ENCODE results near the gene MT1G. TPM values are rescaled to one million over a fixed set of nuclear protein-coding genes. Genes with fewer than 3 reads are reported as not detected.

MT1G gene
- total RNA-seq, 1 experiment from 2014 or later: not detected

DNA sequence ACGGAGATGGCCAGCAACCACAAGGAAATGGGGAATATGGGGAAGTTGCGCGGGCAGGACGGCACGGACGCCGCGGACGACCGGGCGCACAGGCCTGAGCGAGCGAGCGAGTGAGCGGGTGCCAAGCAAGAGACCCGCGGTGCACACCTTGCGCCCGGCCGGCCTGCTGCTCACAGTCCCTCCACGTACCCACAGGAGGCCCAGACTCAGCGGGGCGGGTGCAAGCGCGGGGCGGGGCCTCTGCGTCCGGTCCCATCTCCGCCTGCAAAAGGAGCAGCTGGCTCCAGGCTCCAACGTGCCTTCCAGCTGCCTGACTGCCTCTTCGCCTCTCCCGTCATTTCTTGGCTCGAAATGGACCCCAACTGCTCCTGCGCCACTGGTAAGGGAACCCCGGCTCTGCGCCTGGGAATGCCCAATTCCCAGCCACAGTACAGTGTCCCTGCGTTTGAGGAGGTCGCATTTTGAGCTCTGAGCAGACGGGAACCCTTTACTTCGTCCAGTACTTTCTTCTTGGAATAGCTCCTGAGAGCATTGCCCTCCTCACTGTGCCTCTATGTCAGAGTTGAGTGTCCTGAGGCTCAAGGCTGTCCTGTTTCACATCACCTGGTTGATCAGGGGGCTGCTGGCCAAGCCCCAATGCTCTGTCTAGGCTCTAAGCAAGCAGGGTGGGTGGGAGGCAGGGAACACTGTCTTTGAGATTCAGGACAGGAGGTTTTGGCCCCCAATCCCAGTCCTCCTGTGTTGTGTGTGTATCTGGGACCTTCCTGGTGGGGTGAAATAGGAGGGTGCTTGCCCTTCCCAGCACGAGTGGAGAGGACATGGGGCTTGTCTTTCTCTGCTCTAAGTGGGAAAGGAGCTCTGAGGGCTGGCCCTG lies 50.4 kb downstream of the MT1G start:
- Mint-ChIP-seq H3K4me1 (ENCODE audit: low read depth, unreplicated experiment) (peaks cover 20% of the 10 kb centered on the region), H3K36me3 (ENCODE audit: insufficient read depth, unreplicated experiment) (no peaks in the 10 kb centered on the region), H3K27me3 (ENCODE audit: unreplicated experiment) (peaks cover 36% of the 10 kb centered on the region), H3K27ac (ENCODE audit: unreplicated experiment) (no peak overlapping the region), H3K4me3 (ENCODE audit: low read depth, unreplicated experiment) (peak overlapping the region; percentile 50), H3K9me3 (ENCODE audit: low read depth, unreplicated experiment) (no peaks in the 10 kb centered on the region)
- CTCF ChIA-PET: interaction anchor here (1.0 to 1.1 kb wide), 2 partner anchors 17 to 36 kb away, joined by 4 read pairs; no protein-coding TSS in a partner anchor
- TF ChIP-seq, protein P1, sequence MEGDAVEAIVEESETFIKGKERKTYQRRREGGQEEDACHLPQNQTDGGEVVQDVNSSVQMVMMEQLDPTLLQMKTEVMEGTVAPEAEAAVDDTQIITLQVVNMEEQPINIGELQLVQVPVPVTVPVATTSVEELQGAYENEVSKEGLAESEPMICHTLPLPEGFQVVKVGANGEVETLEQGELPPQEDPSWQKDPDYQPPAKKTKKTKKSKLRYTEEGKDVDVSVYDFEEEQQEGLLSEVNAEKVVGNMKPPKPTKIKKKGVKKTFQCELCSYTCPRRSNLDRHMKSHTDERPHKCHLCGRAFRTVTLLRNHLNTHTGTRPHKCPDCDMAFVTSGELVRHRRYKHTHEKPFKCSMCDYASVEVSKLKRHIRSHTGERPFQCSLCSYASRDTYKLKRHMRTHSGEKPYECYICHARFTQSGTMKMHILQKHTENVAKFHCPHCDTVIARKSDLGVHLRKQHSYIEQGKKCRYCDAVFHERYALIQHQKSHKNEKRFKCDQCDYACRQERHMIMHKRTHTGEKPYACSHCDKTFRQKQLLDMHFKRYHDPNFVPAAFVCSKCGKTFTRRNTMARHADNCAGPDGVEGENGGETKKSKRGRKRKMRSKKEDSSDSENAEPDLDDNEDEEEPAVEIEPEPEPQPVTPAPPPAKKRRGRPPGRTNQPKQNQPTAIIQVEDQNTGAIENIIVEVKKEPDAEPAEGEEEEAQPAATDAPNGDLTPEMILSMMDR (IDR thresholded peaks at IDR 0.05; ENCODE audit: unreplicated experiment): no peak
- BruUV-seq (replicated peaks): no TSS peak
- intact Hi-C loops (cut with micrococcal nuclease; ENCODE audit: unreplicated experiment): no loop called here
- DNase-seq: no peak

Other genes with a start within 250 kb of the MT1G start
- gene AMFR, start 242.5 kb downstream of the MT1G start, total RNA-seq (2022): 108 and 116 TPM in 2 replicates
- gene NUDT21, start 216.7 kb downstream of the MT1G start, total RNA-seq (2022): 234 and 266 TPM in 2 replicates
- 59.6 and 60.6 TPM in 2 replicates for gene OGFOD1, start 216.5 kb downstream of the MT1G start, total RNA-seq (2022)
- 35.5 and 36.4 TPM in 2 replicates for gene BBS2, start 148.0 kb downstream of the MT1G start, total RNA-seq (2022)
- gene MT4, start 103.0 kb downstream of the MT1G start, total RNA-seq (2022): not detected in 2 replicates
- not detected in 2 replicates for gene MT3, start 78.5 kb downstream of the MT1G start, total RNA-seq (2022)
- gene MT2A, start 59.5 kb downstream of the MT1G start, total RNA-seq (2022): 8.2 and 28.1 TPM in 2 replicates
- gene MT1E, start 42.3 kb downstream of the MT1G start, total RNA-seq (2022): not detected in 2 replicates
- gene MT1M, start 35.4 kb downstream of the MT1G start, total RNA-seq (2022): not detected in 2 replicates
- not detected in 2 replicates for gene MT1A, start 29.4 kb downstream of the MT1G start, total RNA-seq (2022)
- gene MT1B, start 16.2 kb downstream of the MT1G start, total RNA-seq (2022): not detected in 2 replicates
- 2.6 and 7.7 TPM in 2 replicates for gene MT1F, start 10.1 kb downstream of the MT1G start, total RNA-seq (2022)
- gene MT1H, start 1.7 kb upstream of the MT1G start, total RNA-seq (2022): not detected in 2 replicates
- gene MT1X, start 14.4 kb upstream of the MT1G start, total RNA-seq (2022): 5.3 and 15.4 TPM in 2 replicates
- 120 and 123 TPM in 2 replicates for gene NUP93, start 62.1 kb upstream of the MT1G start, total RNA-seq (2022)
- not detected in 2 replicates for gene SLC12A3, start 197.1 kb upstream of the MT1G start, total RNA-seq (2022)